Right renal pelvis (tissue), 4 donors: ENCODE results near the gene ERC2. TPM values are rescaled to one million over a fixed set of nuclear protein-coding genes. Genes with fewer than 3 reads are reported as not detected.

ENCODE experiments used
- DNase-seq, 4 donors: peaks; one replicate each; pipeline ENCODE4 v3.0.0-alpha.2; 2013; ENCODE audit warnings: low read depth in 4 of 4, low spot score in 3 of 4, missing footprints in 1 of 4
- polyA plus RNA-seq, 4 donors: library from polyadenylated mRNA; unstranded; fragments of 120-200 nt; gene quantifications; one replicate each; pipeline ENCODE4 v1.2.1, GENCODE V29; 2013; ENCODE audit not compliant: insufficient read length in 4 of 4

Gene ERC2
- polyA plus RNA-seq, 4 donors: 2.3 to 3.4 (median 3.0) TPM

- DNase-seq: no peak
Measured at GRCh38 chr3:55782351-55782750, 685.9 kb downstream of the ERC2 start.

DNA sequence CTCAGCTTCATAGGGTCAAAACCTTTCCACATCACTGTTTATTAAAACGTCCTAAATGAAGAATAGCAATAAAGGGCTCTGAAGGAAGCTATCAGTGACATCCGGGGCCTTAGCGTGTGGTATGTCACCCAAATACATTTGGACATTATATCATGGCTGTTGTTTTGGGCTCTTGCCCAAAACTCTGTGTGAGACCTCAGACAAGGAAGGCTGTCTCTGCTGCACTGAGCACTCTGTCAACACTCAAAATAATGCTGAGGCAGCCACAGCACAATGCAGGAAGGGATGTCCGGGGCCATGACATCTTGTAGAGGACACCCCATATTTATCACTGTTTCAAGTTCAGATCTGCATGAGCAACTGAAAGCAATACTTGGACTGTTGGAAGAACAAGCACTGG, 687.4 kb downstream of the ERC2 start:
- no peak for DNase-seq

DNA sequence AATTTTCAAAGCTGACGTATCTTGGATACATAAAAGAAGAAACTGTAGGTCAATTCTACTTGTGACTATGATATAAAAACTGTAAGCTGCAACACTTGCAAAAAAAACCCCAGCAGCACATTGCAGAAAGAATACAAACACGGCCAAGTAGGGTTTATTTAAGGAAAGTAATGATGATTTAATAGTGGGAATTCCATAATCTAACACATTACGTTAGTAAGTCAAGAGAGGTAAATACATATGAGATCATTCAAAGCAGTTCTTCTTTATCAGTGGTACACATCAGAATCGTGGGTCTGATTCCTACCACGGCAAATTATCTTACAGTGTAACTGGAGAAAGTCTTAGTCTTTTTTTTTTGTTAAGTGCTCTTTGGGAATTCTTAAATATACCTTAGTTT, 688.7 kb downstream of the ERC2 start:
- DNase-seq: no peak

GRCh38 chr3:55775366-55776154, 692.7 kb downstream of the ERC2 start:
- no peak for DNase-seq

GRCh38 chr3:55774856-55775255, 693.4 kb downstream of the ERC2 start:
- no peak for DNase-seq

DNA sequence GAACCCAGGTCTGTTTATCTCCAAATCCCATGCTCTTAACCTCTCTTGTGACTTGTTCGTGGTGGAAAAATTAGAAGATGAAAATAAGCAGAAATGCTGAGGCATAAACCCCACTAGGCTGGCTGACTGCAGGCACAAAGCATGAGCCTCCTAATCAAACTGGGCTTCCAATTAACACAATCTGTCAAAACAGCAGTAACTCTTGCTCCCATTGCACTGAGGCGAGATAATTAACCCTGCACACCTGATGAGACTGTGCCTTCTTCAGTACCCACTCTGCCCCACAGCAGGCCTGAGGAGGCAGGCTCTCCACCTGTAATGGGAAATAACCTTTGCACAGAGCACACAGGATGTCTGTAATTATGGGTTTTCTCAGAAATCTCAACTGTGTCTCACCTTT, 696.8 kb downstream of the ERC2 start:
- no peak for DNase-seq

DNA sequence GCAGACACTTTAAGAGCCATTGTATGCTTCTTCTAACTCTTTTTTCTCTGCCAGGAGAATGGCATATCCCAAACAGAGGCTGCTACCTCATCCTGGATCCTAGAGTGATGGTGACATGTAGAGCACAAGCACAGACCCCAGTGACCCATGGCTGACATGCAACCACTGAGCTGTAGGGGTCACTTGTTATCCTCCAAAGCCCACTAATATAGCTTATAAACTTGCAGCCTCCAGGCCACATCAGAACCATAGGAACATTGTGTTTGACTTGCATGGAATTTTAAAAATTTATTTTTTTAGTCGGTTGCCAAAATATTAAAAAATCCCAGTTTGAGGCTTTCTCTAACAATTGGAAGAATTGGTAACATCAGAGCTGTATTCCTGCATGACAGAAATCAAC, 698.2 kb downstream of the ERC2 start:
- DNase-seq: no peak

GRCh38 chr3:55766753-55767152, 701.5 kb downstream of the ERC2 start:
- DNase-seq: no peak

GRCh38 chr3:55765906-55766701, 702.2 kb downstream of the ERC2 start:
- DNase-seq: no peak

GRCh38 chr3:55765398-55765797, 702.9 kb downstream of the ERC2 start:
- no peak for DNase-seq

DNA sequence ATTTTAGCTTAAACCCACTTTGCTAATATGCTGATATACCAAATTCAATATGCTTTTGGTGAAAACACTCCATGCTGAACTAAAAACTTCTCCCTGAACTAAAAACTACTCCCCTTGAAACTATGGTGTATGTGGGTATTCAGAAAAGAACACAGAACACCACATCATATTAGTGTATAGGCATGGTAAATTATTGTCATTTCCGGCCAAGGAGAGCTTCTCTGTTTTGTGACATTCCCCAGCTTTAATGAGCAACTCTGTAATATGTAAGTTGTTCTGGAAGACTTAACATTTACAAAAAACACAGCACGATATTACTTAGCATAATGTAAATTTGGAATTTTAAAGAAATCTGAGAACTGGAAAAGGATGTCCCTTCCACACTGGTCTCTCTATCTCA, 711.3 kb downstream of the ERC2 start:
- DNase-seq: no peak

- DNase-seq: no peak
Measured at GRCh38 chr3:55755516-55756205, 712.6 kb downstream of the ERC2 start.

DNA sequence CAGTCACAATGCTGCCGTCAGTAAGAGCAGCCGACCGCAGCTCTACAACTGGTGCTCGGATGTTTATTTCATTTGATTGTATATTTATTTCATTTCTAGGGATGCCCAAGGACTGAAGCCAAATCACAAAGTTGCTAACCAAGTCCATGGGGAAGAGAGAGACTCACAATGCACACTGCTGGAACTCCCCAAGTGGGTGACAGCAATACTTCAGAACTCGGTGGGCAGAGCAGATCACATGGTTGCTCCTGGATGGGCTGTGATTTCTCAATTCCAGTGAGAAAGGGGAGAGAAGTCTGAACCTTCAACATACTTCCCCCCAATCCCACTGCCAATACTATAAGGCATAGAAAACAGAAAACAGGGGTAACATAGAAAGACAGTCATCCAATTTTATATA, 715.4 kb downstream of the ERC2 start:
- DNase-seq: no peak

- no peak for DNase-seq
Measured at GRCh38 chr3:55751730-55752129, 716.5 kb downstream of the ERC2 start.

DNA sequence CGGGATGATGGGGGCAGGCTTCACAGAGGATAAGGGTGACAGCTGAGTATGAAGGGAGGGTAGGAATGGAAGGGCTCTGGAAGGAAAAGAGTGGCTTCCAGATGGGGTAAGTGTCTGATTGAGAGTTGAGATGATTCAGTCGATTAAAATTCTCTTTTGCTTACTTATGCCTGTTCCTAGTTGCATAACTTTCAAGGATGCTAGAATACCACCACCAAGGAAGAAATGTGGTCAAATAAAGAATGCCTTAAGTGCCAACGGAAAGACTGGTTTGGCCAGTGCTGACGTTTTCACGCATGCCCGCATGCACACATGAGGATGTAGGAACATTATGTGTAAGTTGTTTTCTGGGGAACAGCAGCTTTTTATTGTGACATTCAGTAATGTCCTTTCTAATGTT, 717.7 kb downstream of the ERC2 start:
- no peak for DNase-seq

- no peak for DNase-seq
Measured at GRCh38 chr3:55749036-55749435, 719.2 kb downstream of the ERC2 start.

- no peak for DNase-seq
Measured at GRCh38 chr3:55746808-55747413, 721.4 kb downstream of the ERC2 start.

- DNase-seq: no peak
Measured at GRCh38 chr3:55742832-55743136, 725.5 kb downstream of the ERC2 start.

GRCh38 chr3:55742022-55742831, 726.0 kb downstream of the ERC2 start:
- DNase-seq: no peak

DNA sequence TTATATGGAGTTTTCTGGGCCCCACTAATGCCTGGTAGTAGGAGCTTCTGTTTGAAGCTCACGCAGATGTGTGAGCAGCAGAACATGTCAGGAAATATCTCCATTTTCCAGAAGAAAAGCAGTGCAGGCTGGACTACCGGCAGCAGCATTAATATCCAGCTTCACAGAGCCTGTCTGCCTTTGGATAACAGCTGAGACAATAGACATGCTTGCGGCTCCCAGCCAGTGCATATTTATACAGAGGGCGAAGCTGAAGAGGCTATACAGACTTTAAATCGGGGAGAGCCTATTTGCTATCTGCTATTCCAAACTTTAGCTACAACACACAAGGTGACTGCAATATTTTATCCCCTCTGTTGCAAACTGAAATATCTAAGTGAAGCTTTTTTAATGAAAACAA, 731.1 kb downstream of the ERC2 start:
- DNase-seq: no peak
